Smooth muscle cell (in vitro differentiated cells): ENCODE results near the gene FBLIM1. TPM values are rescaled to one million over a fixed set of nuclear protein-coding genes. Genes with fewer than 3 reads are reported as not detected.
A peak's percentile ranks its signal among the peaks of the same experiment; 100 is the strongest.

ENCODE experiments used
- DNase-seq: peaks from one replicate; lab custom pipeline; 2025; ENCODE audit not compliant: unreplicated experiment; lab: John Stamatoyannopoulos, UW
- H2AFZ ChIP-seq: fragments of 200-600 bp; sonication (generic); 2 replicates; pipeline ENCODE4 v1.6.0; 2016; ENCODE audit warnings: antibody characterized with exemption, low read depth, mild to moderate bottlenecking
- H3F3A ChIP-seq: fragments of 200-600 bp; sonication (generic); 2 replicates; pipeline ENCODE4 v1.6.0; 2017; ENCODE audit warnings: antibody characterized with exemption, low read depth
- H3K27ac ChIP-seq: fragments of 200-600 bp; sonication (generic); 2 replicates; pipeline ENCODE4 v1.5.1; 2016; ENCODE audit warnings: low read depth, mild to moderate bottlenecking
- H3K27me3 ChIP-seq: fragments of 200-600 bp; sonication (generic); 2 replicates; pipeline ENCODE4 v1.6.1; 2016; ENCODE audit warnings: low read depth, mild to moderate bottlenecking
- H3K36me3 ChIP-seq: fragments of 200-600 bp; sonication (generic); 2 replicates; pipeline ENCODE4 v1.5.1; 2016; ENCODE audit warnings: low read depth
- H3K4me1 ChIP-seq: fragments of 200-600 bp; sonication (generic); 2 replicates; pipeline ENCODE4 v1.5.1; 2016; ENCODE audit warnings: low read depth
- H3K4me2 ChIP-seq: fragments of 200-600 bp; sonication (generic); 2 replicates; pipeline ENCODE4 v1.6.0; 2016; ENCODE audit warnings: mild to moderate bottlenecking
- H3K4me3 ChIP-seq: fragments of 200-600 bp; sonication (generic); 2 replicates; pipeline ENCODE4 v1.5.1; 2016; ENCODE audit warnings: mild to moderate bottlenecking
- H3K79me2 ChIP-seq: fragments of 200-600 bp; sonication (generic); 2 replicates; pipeline ENCODE4 v1.6.0; 2016; ENCODE audit warnings: low read depth, mild to moderate bottlenecking
- H3K9ac ChIP-seq: fragments of 200-600 bp; sonication (generic); 2 replicates; pipeline ENCODE4 v1.6.0; 2016; ENCODE audit warnings: low read depth
- H3K9me3 ChIP-seq: fragments of 200-600 bp; sonication (generic); replicated peaks from 2 replicates; pipeline ENCODE4 v1.5.1; 2016; ENCODE audit warnings: low read depth
- H4K20me1 ChIP-seq: fragments of 200-600 bp; sonication (generic); 2 replicates; pipeline ENCODE4 v1.6.0; 2016; ENCODE audit warnings: low read depth
- WGBS: methylation state at CpG from one replicate; pipeline ENCODE4 v1.1.7; 2016; ENCODE audit warnings: low lambda C conversion rate; 5-methylcytosine and 5-hydroxymethylcytosine counted together
- polyA plus RNA-seq: library from polyadenylated mRNA; unstranded; fragments of >200 nt; fragmentation: Nextera tagmentation; extraction: Ambion mirVana; gene quantifications from 2 replicates; pipeline ENCODE4 v1.2.1, GENCODE V29; 2016
- total RNA-seq: library from RNA; depleted of rRNA; stranded (reverse); fragments of >200 nt; gene quantifications from 2 replicates; pipeline ENCODE4 v1.2.3, GENCODE V29; 2014
- TF ChIP-seq, protein P1 (sequence below): fragments of 200-600 bp; sonication (generic); IDR thresholded peaks from 2 replicates; pipeline ENCODE4 v1.5.1; 2017; ENCODE audit warnings: borderline replicate concordance, mild to moderate bottlenecking, antibody characterized with exemption; ENCODE audit not compliant: insufficient read depth, poor library complexity, severe bottlenecking

FBLIM1 gene
- total and polyA plus RNA-seq, 2 experiments from 2014 or later = 36.7 to 50.8 TPM

- no peak overlapping the region for H2AFZ ChIP-seq
- H3K36me3 ChIP-seq = no peaks in the 10 kb centered on the region
- peaks cover 3% of the 10 kb centered on the region for H4K20me1 ChIP-seq
- H3K9ac ChIP-seq = no peak overlapping the region
- H3K27ac ChIP-seq = no peak overlapping the region
- WGBS = 90% methylated on average over 4 of the region's 4 CpGs
- no peaks in the 10 kb centered on the region for H3K9me3 ChIP-seq
- peaks cover 10% of the 10 kb centered on the region for H3F3A ChIP-seq
- peaks cover 27% of the 10 kb centered on the region for H3K4me1 ChIP-seq
- DNase-seq = no peak
- H3K4me2 ChIP-seq = no peak overlapping the region
- TF ChIP-seq, protein P1, sequence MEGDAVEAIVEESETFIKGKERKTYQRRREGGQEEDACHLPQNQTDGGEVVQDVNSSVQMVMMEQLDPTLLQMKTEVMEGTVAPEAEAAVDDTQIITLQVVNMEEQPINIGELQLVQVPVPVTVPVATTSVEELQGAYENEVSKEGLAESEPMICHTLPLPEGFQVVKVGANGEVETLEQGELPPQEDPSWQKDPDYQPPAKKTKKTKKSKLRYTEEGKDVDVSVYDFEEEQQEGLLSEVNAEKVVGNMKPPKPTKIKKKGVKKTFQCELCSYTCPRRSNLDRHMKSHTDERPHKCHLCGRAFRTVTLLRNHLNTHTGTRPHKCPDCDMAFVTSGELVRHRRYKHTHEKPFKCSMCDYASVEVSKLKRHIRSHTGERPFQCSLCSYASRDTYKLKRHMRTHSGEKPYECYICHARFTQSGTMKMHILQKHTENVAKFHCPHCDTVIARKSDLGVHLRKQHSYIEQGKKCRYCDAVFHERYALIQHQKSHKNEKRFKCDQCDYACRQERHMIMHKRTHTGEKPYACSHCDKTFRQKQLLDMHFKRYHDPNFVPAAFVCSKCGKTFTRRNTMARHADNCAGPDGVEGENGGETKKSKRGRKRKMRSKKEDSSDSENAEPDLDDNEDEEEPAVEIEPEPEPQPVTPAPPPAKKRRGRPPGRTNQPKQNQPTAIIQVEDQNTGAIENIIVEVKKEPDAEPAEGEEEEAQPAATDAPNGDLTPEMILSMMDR = no peak
- H3K27me3 ChIP-seq = no peaks in the 10 kb centered on the region
- H3K4me3 ChIP-seq = no peak overlapping the region
- peaks cover 19% of the 10 kb centered on the region for H3K79me2 ChIP-seq
Observed at GRCh38 chr1:15755646-15756040, 3.0 kb upstream of the FBLIM1 start.

DNA sequence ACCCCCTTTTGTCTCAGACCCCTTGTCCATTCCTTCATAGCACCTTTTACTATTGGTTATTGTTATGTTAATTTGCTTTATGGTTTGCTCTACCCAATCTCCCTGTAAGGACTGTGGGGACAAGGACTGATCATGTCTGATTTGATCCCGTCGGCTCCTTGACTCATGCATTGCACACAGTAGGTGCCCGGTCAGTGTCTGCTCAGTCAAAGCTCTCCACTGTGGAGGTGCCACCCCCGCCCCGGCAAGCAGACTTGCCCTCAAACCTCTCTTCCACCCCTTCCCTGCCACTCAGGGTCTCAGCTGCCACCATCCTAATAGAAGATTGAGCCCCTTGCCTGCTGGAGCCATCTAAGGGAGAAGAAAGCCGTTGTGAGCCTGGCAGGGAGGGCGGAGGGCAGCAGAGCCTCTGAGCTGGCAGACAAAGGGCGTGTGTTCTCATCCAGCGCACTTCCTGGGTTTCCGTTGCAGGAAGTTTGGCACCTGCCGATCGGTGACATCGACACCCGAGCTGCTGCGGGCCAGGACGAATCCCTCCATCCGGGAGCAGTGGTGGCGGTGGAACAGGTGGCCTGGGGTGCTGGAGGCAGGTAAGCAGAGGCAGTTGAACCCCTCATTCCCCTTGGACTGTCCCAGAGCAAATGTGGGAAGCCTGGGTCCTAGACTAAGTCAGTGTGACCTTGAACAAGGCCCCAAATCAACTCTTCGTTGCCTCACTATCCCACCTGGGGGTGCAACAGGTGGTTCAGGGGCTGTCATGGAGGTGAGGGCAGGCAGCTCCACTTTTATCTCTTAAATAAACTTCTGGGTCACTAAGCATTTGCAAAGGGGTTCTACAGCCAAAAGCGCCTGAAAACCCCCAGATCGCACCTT is 2.2 kb upstream of the FBLIM1 start:
- Histone ChIP-seq H3K27me3 (no peaks in the 10 kb centered on the region), H3K4me1 (peaks cover 34% of the 10 kb centered on the region), H3K4me3 (no peak overlapping the region), H4K20me1 (peaks cover 11% of the 10 kb centered on the region), H3K9ac (no peak overlapping the region), H3K36me3 (no peaks in the 10 kb centered on the region), H3F3A (peaks cover 15% of the 10 kb centered on the region), H3K4me2 (no peak overlapping the region), H3K9me3 (no peaks in the 10 kb centered on the region), H3K79me2 (peaks cover 24% of the 10 kb centered on the region), H2AFZ (no peak overlapping the region), H3K27ac (no peak overlapping the region)
- no peak for DNase-seq
- 70% methylated on average over 21 of the region's 21 CpGs for WGBS
- TF ChIP-seq, protein P1 = no peak

DNA sequence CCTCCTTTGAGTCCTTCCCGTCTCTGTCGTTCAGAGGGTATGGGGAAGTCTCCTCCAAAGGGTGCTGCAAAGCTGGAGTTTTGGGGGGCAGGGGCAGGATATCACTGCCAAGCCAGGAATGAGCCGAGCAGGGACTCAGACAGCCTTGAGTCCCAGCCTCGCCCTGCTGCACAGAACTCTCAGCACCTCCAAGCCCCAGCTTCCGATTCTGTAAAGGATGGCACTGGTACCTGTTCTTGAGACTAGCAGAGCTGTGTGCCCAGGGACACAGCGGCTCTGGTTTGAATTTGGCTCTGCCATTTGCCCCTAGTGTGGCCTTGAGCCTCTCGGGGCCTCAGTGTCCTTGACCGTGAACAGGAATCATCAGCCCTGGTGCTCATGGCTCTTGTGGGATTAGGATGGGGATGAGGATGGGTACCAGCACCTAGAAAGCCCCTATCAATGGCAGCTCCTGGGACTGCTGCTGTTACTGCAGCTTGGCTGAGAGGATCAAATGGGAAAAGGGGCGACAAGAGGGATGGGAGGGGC is 1.5 kb upstream of the FBLIM1 start:
- DNase-seq = no peak
- Histone ChIP-seq H3K36me3 (no peaks in the 10 kb centered on the region), H3K4me3 (no peak overlapping the region), H3K27ac (no peak overlapping the region), H3K4me2 (peak overlapping the region; percentile 90), H3F3A (peaks cover 15% of the 10 kb centered on the region), H4K20me1 (peaks cover 18% of the 10 kb centered on the region), H3K9me3 (no peaks in the 10 kb centered on the region), H3K27me3 (no peaks in the 10 kb centered on the region), H2AFZ (no peak overlapping the region), H3K4me1 (peaks cover 37% of the 10 kb centered on the region), H3K9ac (no peak overlapping the region), H3K79me2 (peaks cover 31% of the 10 kb centered on the region)
- WGBS = 80% methylated on average over 9 of the region's 9 CpGs
- TF ChIP-seq, protein P1 = no peak
